NCI-H460 (cell line): ENCODE data around the gene PBRM1. TPM values are rescaled to one million over a fixed set of nuclear protein-coding genes. Genes with fewer than 3 reads are reported as not detected.
A peak's percentile ranks its signal among the peaks of the same experiment; 100 is the strongest.

Source experiments
- DNase-seq: peaks from one replicate; pipeline ENCODE4 v3.0.0-alpha.2; 2016; ENCODE audit warnings: low read depth; ENCODE audit errors: extremely low read depth
- total RNA-seq: library from RNA; depleted of rRNA; stranded (reverse); fragments of >200 nt; shearing (Covaris generic); gene quantifications from 2 replicates; pipeline ENCODE4 v1.2.3, GENCODE V29; 2014

Gene PBRM1
- total RNA-seq, 1 experiment from 2014 or later = 38.2 TPM

GRCh38 chr3:52537726-52538421 is 147.8 kb downstream of the PBRM1 start:
- DNase-seq = no peak

- DNase-seq = no peak
Measured at GRCh38 chr3:52537165-52537620, 148.5 kb downstream of the PBRM1 start.

DNA sequence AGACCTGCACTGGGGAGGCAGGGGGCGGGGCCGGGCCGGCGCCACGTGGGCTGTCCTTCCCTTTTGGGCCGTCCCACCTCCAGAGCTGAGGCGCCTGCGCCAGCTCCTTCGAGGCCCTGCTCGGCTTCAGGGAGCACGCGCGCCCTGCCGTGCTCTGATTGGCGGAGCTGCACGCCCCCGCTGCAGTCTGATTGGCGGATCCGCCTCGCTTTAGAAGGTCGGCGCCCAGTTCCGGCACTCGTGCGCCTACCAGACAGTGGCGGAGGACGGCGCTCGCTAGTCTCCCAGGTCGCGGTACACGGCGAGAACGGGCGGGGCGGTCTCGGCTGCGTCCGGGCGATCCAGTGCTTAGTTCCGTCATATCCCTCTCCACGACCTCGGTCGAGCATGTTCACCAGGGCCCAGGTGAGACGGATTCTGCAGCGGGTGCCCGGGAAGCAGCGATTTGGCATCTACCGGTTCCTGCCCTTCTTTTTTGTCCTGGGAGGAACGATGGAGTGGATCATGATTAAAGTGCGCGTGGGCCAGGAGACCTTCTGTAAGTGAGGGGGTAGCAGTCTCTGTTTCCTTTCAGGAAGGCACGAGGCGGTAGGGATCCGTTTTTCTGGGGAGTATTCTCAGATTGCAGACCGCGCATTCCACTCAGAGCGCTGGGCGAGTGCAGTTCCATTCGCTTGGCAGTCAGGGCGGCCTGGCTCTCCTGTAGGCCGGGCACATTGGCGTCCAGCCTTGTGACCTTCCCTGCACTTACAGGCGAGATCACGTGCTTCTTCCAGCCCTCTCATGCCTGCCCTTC is 149.1 kb downstream of the PBRM1 start, which contains the start of gene UQCC5:
TSS of gene UQCC5 (plus strand) at position 237 of the 796 bp plus-strand sequence. CDS start at position 388, 151 bp downstream.
- peak; percentile 95 for DNase-seq

DNA sequence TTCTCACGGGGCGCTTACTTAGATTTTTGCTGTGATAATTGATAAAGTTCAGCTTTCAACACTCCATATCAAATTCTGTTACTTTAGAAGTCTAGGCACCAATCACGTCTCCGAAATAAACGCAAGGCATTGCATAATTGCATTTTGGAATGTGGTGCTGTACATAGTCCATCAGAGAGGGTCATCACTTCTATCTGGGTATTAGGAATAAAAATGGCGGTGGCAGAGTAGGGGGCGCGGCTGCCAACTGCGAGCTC is 149.7 kb downstream of the PBRM1 start:
- DNase-seq = no peak

- no peak for DNase-seq
Measured at GRCh38 chr3:52535411-52536111, 150.2 kb downstream of the PBRM1 start.

DNA sequence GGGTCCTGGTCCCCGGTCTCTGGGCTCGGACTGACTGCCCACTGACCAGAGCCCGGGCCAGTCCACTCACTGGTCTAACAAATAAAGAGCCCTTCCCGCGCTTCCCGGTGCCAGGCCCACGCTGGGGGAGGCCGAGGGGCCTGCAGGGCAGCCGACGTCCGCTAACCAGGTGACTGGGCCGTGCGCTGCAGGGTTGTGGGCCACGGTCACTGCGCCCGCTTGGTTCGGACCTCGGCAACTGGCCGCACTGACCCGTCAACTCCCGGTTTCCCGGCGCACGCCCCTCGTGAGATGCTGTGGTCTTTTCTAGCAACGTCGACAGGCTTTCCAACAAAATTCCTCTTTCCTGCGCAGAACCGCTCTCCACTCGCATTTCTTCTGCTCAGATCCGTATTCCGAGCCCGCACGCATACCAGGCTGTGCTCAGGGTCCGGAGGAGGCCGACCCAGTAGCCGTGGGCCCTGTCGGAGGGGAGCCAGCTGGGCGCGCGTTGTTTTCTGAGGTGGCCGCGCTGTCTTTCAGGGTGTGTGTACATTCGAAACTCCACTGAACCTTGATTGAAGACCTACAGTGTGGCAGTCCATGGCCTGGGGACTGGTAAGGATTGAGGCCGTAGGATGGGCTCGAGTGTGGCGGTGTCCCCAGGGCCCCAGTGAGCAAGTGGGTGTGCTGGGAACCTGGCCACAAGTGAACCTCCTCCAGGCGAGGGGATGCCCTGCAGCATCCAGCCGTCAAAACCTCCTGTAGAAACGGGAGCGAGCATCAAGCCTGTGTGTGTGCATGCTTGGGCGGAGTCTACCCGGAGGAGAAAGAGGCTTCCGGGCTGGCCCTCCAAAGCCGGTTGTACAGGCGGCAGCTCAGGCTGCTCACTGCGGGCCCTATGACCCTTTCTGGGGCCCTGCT is 151.2 kb downstream of the PBRM1 start:
- DNase-seq = no peak

- DNase-seq = peak; percentile 52
Measured at GRCh38 chr3:52533623-52534280, 152.0 kb downstream of the PBRM1 start, which contains the start of gene NT5DC2. Gene NT5DC2 (minus strand): TSS chr3:52533857. CDS start chr3:52533737, 120 bp downstream.

DNA sequence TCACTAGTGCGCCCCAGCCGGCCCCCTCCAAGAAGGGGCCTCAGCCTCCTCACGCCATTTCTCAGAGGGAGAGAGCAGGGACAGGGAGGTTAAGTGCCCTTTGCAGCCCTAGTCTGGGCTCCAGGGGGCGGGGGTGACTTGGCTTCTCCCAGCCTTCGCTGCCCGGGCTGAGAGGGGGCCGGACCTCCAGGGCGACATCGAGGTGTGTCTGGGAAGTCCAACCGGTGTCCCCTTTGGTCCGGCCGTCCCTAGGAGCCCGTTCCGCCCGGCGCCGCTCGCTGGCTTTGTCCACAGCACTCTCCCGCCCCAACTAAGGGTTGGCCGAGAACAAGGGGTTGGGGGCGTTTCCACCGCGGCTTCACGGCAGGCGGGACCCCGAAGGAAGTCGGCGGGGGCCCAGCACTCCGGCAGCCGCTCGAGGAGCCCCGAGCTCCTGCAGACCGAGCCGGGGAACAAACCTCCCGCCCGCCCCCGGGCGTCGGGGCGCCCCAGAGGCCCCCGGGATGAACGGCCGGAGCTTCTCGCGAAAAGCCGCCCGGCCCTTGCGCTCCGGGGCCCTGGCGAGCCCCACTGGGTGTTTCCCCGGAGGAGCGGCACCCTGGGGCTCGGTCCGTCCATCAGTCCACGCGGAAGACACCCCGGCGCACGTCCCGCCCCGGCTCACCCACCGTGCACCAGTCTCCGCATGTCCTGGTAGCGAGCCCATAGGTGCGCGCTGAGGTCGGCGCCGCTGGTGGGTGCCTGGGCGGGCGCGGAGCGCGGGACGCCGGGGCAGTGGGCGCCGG is 152.7 kb downstream of the PBRM1 start:
- no peak for DNase-seq

- DNase-seq = no peak
Measured at GRCh38 chr3:52532517-52532837, 153.2 kb downstream of the PBRM1 start.

GRCh38 chr3:52531860-52532516 is 153.7 kb downstream of the PBRM1 start:
- DNase-seq = no peak

DNA sequence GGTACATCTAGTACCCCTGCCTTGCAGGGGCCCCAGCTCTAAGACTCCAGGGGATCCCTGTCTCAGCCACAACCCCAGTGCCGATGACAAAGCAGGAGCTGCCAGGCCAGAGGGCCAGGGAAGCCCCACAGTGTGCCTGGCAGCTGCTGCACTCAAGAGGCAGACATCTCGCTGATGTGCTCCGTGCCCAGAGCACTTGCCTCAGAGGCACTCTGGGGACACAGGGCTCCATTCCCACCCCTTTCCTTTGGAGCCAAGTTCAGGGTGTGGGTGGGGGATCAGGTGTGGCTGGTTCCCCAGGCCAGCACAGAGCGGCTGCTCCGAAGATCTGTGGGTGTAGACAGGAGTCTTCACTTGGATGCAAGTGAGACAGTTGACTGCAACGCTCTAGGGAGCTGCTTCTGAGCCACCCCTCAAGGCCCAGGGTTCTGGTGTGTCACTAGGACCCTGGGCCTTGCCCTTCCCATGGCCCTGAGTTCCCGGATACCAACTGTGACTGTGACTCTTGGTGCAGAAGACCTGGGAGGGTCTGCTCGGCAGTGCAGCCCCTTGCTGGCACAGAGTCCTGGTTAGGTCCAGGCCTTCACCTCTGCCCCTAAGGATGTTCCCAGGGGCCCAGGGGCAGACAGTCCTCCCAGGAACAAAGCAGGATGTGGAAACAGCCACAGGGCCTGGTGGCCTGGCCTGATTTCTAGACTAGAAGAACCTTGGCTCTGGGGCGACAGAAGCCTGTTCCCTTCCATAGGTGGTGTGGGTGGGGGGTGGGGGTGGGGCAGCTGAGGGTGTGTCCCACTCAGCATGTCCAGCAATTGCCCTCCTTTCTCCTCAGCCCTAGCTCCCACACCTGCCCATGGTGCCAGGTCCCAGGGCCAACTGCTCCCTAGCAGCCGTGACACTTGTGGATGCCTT is 154.5 kb downstream of the PBRM1 start:
- no peak for DNase-seq

DNA sequence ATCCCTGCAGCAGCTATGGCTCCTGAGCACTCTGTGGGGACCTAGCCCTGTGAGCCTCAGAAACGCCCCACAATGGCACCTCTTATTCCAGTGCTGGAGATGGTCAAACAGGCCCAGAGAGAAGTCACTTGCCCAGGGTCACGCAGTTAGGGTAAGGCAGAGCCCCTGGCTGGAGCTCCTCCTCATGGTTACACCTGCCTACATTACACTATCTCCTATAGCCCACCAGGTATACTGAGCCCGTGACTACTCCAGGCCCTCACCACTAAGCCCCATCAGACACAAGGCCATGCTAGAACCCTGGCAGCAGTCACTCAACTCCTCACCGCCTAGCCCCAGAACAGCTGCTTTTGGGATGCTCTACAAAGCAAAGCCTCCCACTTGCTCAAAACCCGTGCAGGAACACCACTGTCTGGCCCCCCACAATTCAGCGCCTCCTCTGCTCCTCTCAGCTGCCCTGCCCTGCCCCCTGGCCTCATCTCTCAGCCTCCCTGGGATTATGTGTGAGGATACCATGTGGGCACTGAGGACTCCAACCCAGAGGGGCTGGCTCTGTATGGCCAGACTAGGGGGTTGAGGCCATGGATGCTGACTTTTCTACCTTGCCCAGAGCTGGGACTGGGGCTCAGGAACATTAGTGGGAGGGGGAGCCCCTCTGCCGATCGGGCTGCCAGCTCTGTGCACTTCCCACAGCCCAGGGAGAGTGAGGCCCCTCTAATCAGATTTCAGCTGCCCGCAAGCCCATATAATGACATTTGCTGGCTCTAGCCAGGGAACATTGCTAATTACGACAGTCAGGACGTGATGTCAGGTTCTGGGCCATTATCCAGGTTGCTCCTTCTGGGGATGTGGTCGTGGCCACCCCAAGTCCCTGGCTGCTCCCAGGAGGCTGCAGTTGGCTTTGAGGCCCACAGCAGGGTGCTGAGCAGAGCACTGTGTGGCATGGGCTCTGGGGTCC is 156.1 kb downstream of the PBRM1 start:
- no peak for DNase-seq

GRCh38 chr3:52528586-52529375 is 156.9 kb downstream of the PBRM1 start:
- no peak for DNase-seq

GRCh38 chr3:52527732-52528585 is 157.8 kb downstream of the PBRM1 start:
- no peak for DNase-seq
